ENCODE data around the gene THADA. TPM values are rescaled to one million over a fixed set of nuclear protein-coding genes. Genes with fewer than 3 reads are reported as not detected.

THADA gene
- total RNA-seq, 1 donor from 2014 or later = 22.8 TPM

DNA sequence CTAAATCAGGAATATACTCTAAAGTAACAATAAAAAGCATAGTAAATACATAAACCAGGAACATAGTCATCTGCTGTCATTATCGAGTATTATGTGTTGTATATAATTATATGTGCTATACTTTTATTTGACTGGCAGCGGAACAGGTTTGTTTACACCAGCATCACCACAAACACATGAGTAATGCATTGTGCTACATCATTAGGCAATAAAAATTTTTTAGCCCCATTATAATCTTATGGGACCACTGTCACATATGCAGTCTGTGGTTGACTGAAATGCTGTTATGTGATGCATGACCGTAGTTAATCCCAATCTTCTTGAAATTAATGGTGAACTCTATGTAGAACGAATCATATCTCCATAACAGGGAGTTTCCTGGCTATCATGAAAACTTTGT lies 232.7 kb downstream of the THADA start:
- DNase-seq (ENCODE audit: low read depth in 2 of 2) = no peak

DNA sequence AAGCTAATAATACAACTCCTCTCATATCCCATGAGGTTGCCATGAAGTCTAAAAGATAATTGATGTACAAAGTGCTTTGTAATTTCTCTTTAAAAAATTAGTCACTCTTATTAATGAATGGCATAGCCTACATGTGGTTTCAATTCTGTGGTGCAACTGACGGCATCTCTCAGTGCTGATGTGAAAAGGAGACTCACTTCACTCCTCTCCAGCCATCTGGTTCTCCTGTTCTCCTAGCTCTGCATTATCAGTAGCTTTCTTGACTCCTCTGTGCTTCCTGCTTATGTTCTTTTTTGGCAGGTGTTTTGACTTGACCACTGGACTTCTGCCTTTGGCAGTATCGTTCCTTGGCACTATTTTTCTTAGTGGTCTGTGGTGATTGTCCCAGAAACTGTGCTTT lies 234.6 kb downstream of the THADA start:
- no peak for DNase-seq (ENCODE audit: low read depth in 2 of 2)

DNA sequence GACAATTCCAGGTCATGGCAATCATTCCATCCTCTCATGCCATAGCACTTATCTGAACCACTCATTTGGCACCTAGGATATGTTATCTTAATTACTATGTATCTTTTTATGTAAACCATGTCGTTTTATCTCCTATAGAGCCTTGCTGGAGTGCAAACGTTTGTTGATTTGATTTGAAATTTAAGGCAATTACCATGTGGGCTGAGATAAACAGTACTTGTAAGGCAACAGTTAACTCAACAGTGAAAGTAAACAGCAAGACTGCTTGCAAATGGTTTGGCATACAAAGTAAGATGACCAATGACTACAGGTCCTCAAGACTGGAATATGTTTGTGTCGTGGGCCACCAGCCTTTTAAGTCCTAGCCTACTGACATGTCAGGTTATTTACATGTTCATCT lies 235.7 kb downstream of the THADA start:
- no peak for DNase-seq (ENCODE audit: low read depth in 2 of 2)

DNA sequence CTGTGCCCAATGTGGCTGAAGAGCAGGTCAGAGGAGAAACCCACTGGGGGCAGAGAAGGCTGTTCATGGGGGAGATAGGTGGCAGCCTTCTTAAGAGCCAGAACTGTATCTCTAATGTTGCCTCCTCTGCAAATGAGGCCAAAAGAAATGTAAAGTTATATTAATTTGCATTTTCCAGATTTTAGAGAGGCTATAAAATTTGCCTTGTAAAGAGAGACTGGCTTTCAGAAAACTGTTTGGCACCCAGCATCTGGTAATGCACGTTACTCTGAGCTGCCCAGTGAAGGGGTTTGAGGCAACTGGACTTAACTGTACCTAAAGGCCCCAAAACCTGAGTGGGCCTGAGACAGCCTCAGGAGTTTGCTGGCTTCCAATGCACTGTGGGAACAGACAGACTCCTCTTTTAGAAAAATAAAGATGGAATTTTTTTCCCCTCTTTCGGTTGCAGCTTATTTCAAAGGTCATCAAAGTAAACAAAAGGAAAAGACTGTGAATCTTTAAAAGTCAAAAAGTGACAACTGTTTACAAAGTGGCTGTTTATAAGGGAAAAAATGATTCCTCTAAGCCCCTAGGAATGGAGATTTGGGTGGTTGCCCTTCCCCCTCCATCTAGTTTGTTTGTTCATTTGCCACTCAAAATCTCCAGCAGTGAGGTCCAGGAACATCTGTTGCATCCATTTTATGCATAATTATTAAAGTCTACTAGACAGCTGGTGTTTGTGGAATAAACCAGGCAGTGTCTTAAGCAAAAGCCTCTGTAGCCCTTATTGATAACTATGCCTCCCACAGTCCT lies 237.2 kb downstream of the THADA start:
- DNase-seq (ENCODE audit: low read depth in 2 of 2) = no peak

DNA sequence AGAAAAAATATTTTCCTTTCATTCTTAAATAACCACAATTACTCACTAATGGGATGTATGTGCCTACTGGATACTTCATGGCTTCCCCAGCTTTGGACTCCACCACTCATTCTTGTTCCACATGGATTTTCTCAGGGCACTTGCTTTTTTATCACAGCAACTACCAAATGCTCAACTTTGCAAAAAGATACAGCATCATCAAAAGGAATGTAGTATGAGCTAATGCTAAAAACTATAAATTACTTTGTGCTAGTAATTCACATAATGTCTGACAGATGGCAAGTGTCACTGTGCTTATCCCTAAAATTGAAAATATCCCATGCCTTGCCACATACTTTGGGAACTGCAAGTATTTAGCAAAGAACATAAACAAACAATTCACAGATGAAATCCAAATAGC lies 239.1 kb downstream of the THADA start:
- DNase-seq (ENCODE audit: low read depth in 2 of 2) = no peak

DNA sequence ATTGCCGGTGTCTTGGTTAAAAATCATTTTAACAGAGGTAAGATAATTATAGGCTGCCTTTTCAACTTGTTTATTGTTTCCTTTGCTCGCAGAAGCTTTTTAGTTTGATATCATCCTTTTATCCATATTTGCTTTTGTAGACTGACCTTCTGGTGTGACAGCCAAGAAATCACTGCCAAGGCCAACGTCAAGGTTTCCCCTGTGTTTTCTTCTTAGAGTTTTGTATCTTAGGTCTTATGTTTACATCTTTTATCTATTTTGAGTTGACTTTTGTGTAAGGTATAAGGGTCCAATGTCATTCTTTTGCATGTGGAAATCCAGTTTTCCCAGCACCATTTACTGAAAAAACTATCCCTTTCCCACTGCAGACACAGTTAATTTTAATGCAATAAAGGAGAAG lies 240.4 kb downstream of the THADA start:
- no peak for DNase-seq (ENCODE audit: low read depth in 2 of 2)

DNA sequence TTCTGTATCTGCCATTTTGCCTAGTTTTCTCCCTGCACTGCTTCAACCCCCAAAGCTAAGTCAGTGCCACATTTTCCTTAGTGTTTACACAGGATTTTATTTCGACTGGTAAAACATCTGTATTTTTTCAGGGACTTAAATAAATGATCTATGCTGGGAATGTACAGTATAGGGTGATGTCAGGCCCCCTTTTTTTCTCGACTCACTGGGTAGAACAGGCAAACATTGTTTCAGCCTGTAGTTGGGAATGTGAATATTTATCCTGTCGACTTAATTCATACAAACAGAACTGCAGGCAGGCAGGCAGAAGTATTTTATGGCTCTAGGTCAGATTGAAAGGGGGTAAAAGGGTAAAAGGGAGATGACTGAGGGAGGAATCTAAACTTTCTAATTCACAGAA lies 245.9 kb downstream of the THADA start:
- no peak for DNase-seq (ENCODE audit: low read depth in 2 of 2)

DNA sequence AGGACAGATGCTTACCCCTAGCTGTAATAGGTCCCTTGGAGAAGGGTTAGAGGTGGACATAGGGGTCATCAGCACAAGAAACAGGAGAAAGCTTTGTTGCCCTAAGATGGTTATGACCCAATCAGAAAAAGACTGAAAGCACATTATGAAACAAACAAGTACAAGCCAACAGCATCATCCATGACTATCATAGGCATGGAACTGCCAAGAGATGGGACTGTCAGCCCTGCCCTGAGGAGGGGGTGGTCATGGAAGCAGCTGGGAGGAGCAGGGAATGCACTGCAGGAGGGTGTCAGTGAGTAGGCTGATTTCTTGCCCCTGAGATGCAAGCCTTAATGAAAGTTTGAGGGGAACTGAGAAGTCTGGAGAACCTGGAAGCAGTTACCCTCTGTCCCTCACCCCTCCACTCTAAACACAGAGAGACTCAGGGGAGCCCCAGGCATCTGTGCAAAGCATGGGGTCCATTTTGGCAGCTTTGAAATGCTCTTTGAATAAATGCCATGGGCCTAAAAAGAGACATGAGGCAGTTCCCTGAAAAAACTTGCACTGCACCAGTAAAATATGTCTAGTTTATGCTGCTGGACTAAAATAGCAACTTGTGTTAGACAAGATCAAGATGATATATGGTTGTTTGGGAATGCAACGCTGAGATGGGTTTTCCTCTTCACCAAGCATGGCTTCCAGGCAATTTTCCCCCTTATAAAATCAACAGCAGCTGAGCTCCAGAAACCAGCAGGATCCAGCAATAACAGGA lies 246.8 kb downstream of the THADA start:
- no peak for DNase-seq (ENCODE audit: low read depth in 2 of 2)

DNA sequence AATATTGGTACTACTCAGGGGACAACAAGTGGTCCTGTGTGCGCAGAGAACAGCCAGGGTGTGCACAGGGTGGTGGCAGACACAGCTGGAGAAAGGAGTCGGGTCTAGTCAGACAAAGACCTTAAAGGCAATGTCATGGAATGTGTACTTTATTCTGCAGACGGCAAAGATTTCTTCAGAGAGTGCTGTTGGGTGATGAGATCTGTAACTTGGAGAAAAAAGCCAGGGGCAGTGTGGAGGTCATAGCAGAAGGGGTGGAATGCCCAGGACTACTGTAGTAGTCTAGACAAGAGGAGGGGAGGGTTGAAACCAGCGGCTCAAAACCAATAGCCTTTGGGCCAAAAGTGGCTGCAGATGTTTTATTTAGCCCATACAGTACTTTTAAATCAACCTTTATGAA lies 248.1 kb downstream of the THADA start:
- no peak for DNase-seq (ENCODE audit: low read depth in 2 of 2)

DNA sequence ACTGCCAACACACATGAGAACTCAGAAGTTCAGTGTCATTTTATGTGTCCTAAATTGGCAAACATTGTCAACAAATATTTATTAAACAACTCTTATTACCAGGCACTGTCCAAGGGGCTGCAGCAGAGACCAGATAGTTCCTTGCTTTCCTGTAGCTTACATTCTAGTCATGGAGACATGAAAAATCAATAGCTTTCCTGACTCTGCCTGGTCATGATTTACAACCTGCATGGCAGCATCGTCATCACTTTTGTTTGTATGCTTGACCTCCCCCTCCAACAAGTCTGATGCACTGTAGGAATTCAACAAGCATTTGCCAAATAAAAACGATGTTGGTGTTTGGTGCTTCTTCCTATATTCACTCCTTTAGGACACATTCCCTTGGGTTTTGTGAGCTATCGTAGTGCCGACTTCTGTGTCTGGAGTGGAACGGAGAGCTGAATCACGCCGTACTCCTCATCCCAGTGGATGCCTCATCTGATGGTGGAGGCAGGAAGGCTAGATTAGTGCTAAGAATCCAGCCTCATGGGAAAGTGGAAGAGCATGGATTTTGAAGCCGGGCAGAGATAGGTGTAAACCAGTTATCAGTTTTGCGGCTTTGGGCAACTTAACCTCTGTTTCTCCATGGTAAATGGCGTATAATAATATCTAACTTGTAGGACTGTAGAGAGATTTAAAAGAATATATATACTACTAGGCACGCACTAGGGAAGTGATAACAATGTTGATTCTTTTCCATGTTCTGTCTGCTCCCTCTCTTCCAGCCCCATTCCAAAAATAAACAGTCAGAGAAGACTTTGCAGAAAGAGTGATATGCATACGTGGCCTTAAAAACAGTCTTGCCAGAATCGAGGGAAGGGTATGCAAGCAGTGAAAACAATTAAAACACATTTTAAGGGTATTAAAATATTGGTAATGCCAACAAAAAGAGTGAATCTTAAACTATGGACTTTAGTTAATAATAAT lies 249.0 kb downstream of the THADA start:
- DNase-seq (ENCODE audit: low read depth in 2 of 2) = no peak

DNA sequence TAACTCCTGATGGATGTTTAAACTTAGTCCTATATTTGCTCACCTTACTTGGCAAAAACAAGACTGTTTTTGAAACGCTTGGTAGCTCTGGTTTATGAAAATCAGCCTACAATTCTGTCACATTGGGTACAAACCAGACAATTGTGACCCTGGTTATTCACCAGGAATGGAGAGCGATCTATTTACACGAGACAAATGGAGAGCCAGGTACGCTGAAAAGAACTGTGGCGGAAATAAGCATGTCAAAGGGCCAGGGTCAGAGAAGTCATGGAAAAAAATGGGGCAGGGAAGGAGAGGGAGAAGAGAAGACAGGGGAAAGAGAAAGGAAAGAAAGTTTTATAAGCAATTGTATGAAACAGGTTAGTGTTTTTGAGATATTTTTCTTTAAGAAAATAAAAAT lies 250.0 kb downstream of the THADA start:
- DNase-seq (ENCODE audit: low read depth in 2 of 2) = no peak

DNA sequence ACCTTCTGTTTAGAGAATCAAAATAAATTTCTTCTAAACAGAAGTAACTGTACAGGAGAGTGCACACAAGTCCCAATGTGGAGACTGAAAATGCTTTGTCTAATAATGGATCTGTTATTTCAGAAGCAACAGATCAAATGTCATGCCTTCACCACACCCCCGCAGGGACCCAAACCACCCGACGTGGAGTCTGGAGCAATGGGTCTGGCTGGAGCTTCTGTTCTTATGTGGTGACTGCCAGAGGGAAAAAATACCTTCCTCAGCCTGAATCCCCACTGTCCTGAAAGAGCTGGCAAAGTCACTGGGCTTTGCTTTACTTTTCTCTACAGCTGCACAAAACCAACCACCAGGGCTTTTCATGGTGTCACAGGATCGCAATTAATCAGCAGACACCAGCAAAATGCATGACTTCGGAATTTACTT lies 250.4 kb downstream of the THADA start:
- no peak for DNase-seq (ENCODE audit: low read depth in 2 of 2)

DNA sequence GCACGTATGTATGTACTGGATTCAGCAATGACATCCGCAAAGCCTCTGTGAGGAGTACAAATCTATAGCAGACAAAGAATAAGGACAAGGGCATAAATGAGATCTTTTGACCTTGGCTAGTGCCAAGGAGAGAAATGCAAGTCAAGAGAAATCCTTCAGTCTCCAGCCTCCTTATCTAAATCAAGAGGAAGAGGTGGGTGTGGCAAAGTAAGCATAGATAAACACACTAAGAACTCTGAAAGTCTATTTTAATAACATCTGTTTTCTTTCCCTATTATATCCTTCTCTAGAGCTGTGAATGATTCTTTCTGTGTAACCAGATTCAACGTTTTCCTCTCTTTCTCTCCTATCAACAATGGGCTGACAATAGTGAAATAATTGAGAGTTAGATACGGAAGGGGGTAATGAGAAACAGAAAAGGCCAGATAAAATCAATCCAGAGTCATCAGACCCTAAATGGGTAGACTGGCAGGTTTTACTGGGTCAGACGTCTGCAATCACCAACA lies 250.9 kb downstream of the THADA start:
- DNase-seq (ENCODE audit: low read depth in 2 of 2) = no peak

DNA sequence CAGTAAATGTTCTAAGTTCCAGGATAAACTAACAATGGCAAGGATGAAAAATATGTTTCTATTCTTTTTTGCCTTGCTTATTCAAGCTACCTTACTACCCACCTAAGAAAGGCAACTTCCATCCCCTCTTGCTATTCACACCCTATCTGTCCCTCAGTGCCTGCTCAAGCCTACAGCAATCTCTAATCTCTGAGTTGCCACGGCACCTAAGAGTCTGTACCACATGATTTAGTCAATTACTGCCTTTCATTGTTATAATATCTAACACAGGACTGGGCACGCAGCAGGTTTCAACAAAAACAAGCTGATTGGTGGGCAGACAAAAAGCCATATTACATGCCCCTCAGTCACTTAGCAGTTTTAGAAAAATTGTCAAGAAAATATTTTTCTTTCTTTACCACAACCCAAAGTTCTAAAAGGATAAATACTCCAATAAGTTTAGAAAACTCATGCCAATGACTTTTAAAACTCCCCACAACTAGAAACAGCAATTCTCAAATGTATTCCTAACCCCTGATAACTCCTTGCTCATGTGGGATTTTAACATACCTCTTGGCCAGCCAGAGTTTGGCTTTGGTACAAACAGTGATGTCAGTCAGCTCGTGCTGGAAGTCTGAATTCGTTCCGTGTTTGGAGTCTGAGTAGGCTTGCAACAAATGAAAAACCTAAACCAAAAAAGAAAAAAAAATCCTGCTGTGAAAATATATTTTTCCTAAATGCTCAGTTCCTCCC lies 252.1 kb downstream of the THADA start:
- DNase-seq (ENCODE audit: low read depth in 2 of 2) = peak; percentile 69 to 75

DNA sequence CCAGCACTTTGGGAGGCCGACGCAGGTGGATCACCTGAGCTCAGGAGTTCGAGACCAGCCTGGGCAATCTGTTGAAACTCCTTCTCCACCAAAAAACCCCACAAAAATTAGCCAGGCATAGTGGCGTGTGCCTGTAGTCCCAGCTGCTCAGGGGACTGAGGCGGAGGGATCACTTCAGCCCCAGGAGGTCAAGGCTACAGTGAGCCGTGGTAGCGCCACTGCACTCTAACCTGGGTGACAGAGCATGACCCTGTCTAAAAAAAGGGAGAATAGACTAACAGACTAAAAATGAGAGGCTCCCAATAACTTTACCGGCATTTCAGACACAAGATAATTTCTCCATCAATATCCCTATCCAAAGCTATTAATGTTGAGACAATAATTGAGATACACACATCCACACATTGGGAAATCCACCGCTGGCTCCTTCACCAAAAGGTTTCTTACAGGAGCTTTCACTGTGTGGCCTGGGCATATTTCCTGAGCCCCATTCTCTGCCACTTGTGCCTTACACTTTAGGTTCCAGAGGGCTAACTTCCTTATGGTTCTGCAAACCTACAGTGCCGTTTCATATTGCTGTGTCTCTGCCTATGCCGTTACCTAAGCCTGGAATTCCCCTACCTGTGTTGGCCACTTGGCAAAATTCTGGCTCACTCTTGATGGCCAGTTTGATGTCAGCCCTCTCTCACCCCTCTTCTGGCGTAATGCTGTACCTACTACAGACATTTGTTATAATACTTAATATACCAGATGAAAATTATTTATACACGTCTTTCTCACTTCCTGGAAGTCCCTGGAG lies 253.7 kb downstream of the THADA start:
- DNase-seq (ENCODE audit: low read depth in 2 of 2) = no peak

DNA sequence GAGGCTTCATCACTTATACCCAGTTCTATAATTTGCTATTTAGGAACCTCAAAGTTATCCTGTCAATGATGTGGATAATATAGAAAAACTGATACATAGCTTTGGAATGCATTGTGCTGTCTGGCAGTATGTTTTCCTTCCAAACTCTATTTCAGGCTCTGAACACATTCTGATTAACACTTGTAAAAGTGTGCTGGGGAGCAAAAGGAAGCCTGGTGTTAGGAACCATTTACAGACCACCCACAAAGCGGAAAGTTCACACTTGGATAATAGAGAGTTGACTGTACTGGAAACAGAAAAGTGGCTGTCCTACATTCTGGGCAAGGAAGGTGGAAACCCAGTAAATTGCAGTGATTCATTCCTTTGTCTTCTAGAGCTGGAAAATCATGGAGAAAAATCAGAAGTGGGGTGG lies 254.9 kb downstream of the THADA start:
- DNase-seq (ENCODE audit: low read depth in 2 of 2) = peak; percentile 83 to 88

DNA sequence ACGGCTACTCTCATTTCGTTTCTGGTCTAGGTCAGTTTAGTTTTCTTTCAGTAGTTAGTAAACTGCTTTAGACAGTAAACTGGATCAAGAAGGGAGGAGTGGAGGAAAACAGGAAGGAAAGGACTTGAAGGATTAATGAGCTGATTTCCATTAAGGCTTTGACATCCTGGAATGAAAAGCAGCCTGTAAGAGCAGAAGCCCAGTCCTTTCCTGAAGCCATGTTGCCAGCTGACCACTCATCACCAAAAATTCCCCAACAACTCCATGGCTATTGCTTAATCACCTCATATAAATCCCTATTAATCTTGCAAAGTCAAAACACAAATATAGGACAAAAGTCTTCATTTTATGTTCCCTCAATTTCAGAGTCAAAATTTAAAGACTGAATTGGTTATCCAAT lies 255.8 kb downstream of the THADA start:
- peak; percentile 53 to 75 for DNase-seq (ENCODE audit: low read depth in 2 of 2)

DNA sequence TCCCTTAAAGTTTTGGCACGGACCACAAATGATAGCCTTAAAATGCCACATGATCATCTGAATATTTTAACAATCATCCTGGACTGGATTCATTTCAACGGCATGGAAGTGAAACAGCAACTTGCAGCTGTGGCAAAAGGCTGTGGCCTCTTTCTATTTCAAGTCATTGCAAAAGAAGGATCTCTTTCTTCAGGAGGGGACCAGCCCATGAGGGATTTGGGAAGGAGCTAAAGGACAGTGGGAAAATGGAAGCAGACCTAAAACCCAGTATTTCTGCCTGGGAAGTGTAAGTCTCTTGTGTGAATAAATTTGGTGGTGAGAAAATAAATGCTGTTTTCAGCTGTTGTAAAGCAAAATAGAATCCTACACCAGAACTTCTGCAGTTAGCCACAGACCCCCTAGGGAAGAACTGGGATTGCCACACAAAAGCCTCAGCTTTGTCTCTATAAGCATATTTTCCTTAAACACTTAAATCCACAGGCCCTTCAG lies 262.1 kb downstream of the THADA start:
- DNase-seq (ENCODE audit: low read depth in 2 of 2) = peak in 1 of 2 donors; percentile 25

DNA sequence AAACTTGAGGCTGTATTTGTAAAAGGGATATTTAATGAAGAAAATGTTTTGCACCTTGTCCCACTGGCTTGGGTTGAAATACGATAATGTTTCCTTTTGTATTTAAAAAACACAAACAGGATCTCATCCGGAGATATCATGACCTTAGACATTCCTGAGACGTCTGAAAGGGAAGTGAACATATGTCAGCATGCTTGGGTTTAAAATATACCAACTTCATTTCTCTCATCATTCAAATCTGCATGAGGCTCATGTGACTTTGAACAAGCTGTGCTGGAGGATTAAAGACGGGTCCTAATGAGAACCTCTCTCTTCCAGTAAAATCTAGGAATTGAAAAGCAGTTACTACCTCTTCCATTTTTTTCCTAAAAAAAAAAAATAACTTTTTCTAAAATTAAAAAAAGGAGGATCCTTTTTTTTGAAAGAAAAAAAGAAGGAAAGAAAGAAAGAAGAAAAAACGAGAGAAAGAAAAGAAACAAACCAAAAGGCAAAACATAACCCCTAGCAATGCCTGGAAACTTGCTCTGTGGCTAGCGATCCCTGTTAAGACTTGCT lies 262.7 kb downstream of the THADA start:
- DNase-seq (ENCODE audit: low read depth in 2 of 2) = peak in 1 of 2 donors; percentile 69

DNA sequence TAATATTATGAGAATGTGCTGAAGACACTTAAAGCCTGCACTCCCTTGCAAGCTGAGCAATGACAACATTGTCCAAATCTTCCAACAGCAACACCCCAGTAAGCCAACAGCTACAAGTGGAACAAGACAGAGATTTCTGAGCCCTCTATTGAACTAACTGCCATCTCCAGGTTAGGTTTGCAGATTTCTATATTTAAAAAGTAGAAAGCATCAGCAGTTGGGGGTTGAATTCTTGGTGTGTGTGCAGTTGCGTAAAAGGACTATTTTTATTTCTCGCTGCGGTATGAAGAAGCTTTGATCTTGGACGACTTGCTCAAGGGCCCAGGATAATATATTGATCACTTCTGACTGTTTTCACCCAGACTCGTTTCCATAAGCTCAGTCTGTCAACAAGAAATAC lies 263.2 kb downstream of the THADA start:
- DNase-seq (ENCODE audit: low read depth in 2 of 2) = no peak
